T-cell (primary cell): ENCODE measurements around the gene DLG4. TPM values are rescaled to one million over a fixed set of nuclear protein-coding genes. Genes with fewer than 3 reads are reported as not detected.
A peak's percentile ranks its signal among the peaks of the same experiment; 100 is the strongest.
"Not testable (repeated sequence)": the region's sequence is repeated elsewhere in the genome, so short reads cannot be mapped to it uniquely, and the experiment has no call there.

Experiments
- ATAC-seq, 4 experiments: fragments of 200-7000 bp in 3 of 4; fragments of 150-1000 bp in 1 of 4; cut with Tn5 transposase; replicated peaks in 1 of 4; 1 replicate in 3 of 4; 2 replicates in 1 of 4; pipeline ENCODE4 v1.10.0; 2021; ENCODE audit warnings: moderate library complexity in 3 of 4, mild to moderate bottlenecking in 2 of 4, moderate number of reproducible peaks in 1 of 4
- CTCF ChIA-PET, 2 donors: fragments of 300-600 bp; sonication (Branson Sonifier 250); formaldehyde crosslinking; loops; one replicate each; lab custom pipeline; 2022; ENCODE audit warnings: antibody characterized with exemption in 2 of 2; lab: Charles Lee
- POLR2A ChIA-PET, 2 donors: fragments of 300-600 bp; sonication (Branson Sonifier 250); formaldehyde crosslinking; loops; one replicate each; lab custom pipeline; 2022; ENCODE audit warnings: antibody characterized with exemption in 2 of 2; lab: Charles Lee
- DNase-seq, 35 experiments: peaks; one replicate each; pipeline versions ENCODE4 v3.0.0 to v3.0.0-alpha.2; 2013 to 2023
- H3K27ac ChIP-seq: one replicate; pipeline ENCODE4 v1.5.1; 2013; ENCODE audit warnings: low read length
- H3K27me3 ChIP-seq, 2 experiments: replicated peaks in 1 of 2; 1 replicate in 1 of 2; 2 replicates in 1 of 2; pipeline versions ENCODE4 v1.6.1 to v1.7.0; 2013; ENCODE audit warnings: low read length in 1 of 2, mixed read lengths in 1 of 2; ENCODE audit not compliant: control insufficient read depth in 2 of 2, insufficient read depth in 2 of 2; ENCODE audit errors: extremely low read depth in 1 of 2
- H3K36me3 ChIP-seq, 2 donors: 1 replicate in 1 of 2; 2 replicates in 1 of 2; pipeline versions ENCODE4 v1.6.1 to v1.7.0; 2013; ENCODE audit warnings: low read length in 1 of 2; ENCODE audit not compliant: control insufficient read depth in 2 of 2, insufficient read depth in 1 of 2; ENCODE audit errors: extremely low read depth in 1 of 2
- H3K4me1 ChIP-seq, 2 experiments: 1 replicate in 1 of 2; 2 replicates in 1 of 2; pipeline versions ENCODE4 v1.6.1 to v1.7.0; 2013; ENCODE audit warnings: low read length in 2 of 2, mixed read lengths in 1 of 2; ENCODE audit not compliant: insufficient read depth in 2 of 2, control insufficient read depth in 1 of 2; ENCODE audit errors: extremely low read depth in 1 of 2
- H3K4me3 ChIP-seq, 2 donors: 1 replicate in 1 of 2; 2 replicates in 1 of 2; pipeline versions ENCODE4 v1.5.1 to v1.7.0; 2013; ENCODE audit warnings: mild to moderate bottlenecking in 2 of 2, low read length in 1 of 2, moderate library complexity in 1 of 2; ENCODE audit not compliant: control insufficient read depth in 1 of 2; ENCODE audit errors: extremely low read depth in 1 of 2
- H3K9me3 ChIP-seq: 2 replicates; pipeline ENCODE4 v1.7.0; 2013
- H3K27ac Mint-ChIP-seq, 2 donors: one replicate each; pipeline ENCODE4 v1.8.0; 2020 to 2021; ENCODE audit warnings: mild to moderate bottlenecking in 2 of 2, mixed read lengths in 2 of 2
- H3K27me3 Mint-ChIP-seq, 2 donors: one replicate each; pipeline ENCODE4 v1.8.0; 2021 to 2022; ENCODE audit warnings: mixed read lengths in 2 of 2
- H3K36me3 Mint-ChIP-seq: one replicate; pipeline ENCODE4 v1.8.0; 2021; ENCODE audit warnings: mixed read lengths
- H3K4me1 Mint-ChIP-seq, 3 donors: one replicate each; pipeline ENCODE4 v1.8.0; 2020 to 2022; ENCODE audit warnings: mixed read lengths in 3 of 3, mild to moderate bottlenecking in 1 of 3
- H3K4me3 Mint-ChIP-seq, 3 donors: one replicate each; pipeline ENCODE4 v1.8.0; 2020 to 2022; ENCODE audit warnings: mild to moderate bottlenecking in 3 of 3, mixed read lengths in 3 of 3, moderate library complexity in 3 of 3
- H3K9me3 Mint-ChIP-seq, 3 donors: one replicate each; pipeline ENCODE4 v1.8.0; 2020 to 2022; ENCODE audit warnings: mixed read lengths in 3 of 3
- WGBS: methylation state at CpG from one replicate; pipeline ENCODE4 v1.1.5; 2013; ENCODE audit warnings: missing lambda C conversion rate; ENCODE audit not compliant: insufficient coverage; 5-methylcytosine and 5-hydroxymethylcytosine counted together
- total RNA-seq, 35 experiments: library from RNA in 6 of 35; stranded (reverse) in 6 of 35; fragments of 120-200 nt in 1 of 35; gene quantifications; one replicate each; pipeline versions ENCODE4 v1.2.1 to v1.2.4 and lab custom pipeline; 2013 to 2026

The DLG4 gene
- total RNA-seq, 5 donors from 2014 or later (not counting 1 experiment from before 2014, with no cell fraction given): 8.1 to 13.6 (median 9.3) TPM

GRCh38 chr17:7250695-7251627 is 31.3 kb upstream of the DLG4 start:
- H3K36me3 Mint-ChIP-seq: peaks cover 21% of the 10 kb centered on the region
- peak overlapping the region; percentile 91 to 94 (median 91) for H3K4me3 Mint-ChIP-seq
- DNase-seq: peak in 7 of 35 experiments; percentile 14 to 66 (median 31)
- H3K9me3 Mint-ChIP-seq: no peaks in the 10 kb centered on the region
- peak overlapping the region; percentile 89 to 90 for H3K27ac Mint-ChIP-seq
- Histone ChIP-seq H3K4me3 (peak overlapping the region; percentile 81 to 82), H3K9me3 (no peaks in the 10 kb centered on the region), H3K27ac (peak overlapping the region; percentile 99), H3K4me1 (peaks cover 23 to 48% of the 10 kb centered on the region in 2 experiments), H3K27me3 (no peaks in the 10 kb centered on the region), H3K36me3 (peaks cover 0 to 24% of the 10 kb centered on the region in 2 donors)
- whole genome bisulfite sequencing: under 1% methylated on average over 45 of the region's 55 CpGs
- CTCF ChIA-PET: interaction anchor here (0.6 to 1.7 kb wide), 2 partner anchors 9 to 70 kb away, joined by 5 to 9 read pairs; partner anchors contain the start of gene GABARAP (in 1 of the 2)
- peaks cover 45 to 56% (median 52%) of the 10 kb centered on the region in 3 donors for H3K4me1 Mint-ChIP-seq
- H3K27me3 Mint-ChIP-seq: no peaks in the 10 kb centered on the region
- POLR2A ChIA-PET: interaction anchor here in 1 of 2 donors (1.0 kb wide), 1 partner anchor 8 kb away, joined by 4 read pairs; the partner anchor contains the start of gene GABARAP
- ATAC-seq: peak; percentile 2 to 9 (median 4)

- H3K27me3 Mint-ChIP-seq: no peaks in the 10 kb centered on the region
- Histone ChIP-seq H3K36me3 (peaks cover 0 to 25% of the 10 kb centered on the region in 2 donors), H3K4me3 (peak overlapping the region in 1 of 2 donors; percentile 82), H3K4me1 (peaks cover 23 to 48% of the 10 kb centered on the region in 2 experiments), H3K9me3 (no peaks in the 10 kb centered on the region), H3K27ac (peak overlapping the region; percentile 57), H3K27me3 (no peaks in the 10 kb centered on the region)
- no peaks in the 10 kb centered on the region for H3K9me3 Mint-ChIP-seq
- no peak for DNase-seq
- peaks cover 21% of the 10 kb centered on the region for H3K36me3 Mint-ChIP-seq
- no peak for ATAC-seq
- peak overlapping the region; percentile 90 to 94 (median 91) for H3K4me3 Mint-ChIP-seq
- H3K4me1 Mint-ChIP-seq: peaks cover 45 to 56% (median 51%) of the 10 kb centered on the region in 3 donors
- peak overlapping the region; percentile 89 to 90 for H3K27ac Mint-ChIP-seq
- CTCF ChIA-PET: interaction anchor here in 1 of 2 donors (0.6 kb wide), 1 partner anchor 12 kb away, joined by 6 read pairs; no protein-coding TSS in a partner anchor
- POLR2A ChIA-PET: no interaction called here
- 96% methylated on average over 3 of the region's 7 CpGs for WGBS
Observed at GRCh38 chr17:7249830-7250229, 30.2 kb upstream of the DLG4 start.

GRCh38 chr17:7249214-7249613 is 29.6 kb upstream of the DLG4 start:
- Mint-ChIP-seq H3K27me3 (no peaks in the 10 kb centered on the region), H3K27ac (peak overlapping the region; percentile 51 to 58), H3K36me3 (peaks cover 22% of the 10 kb centered on the region), H3K9me3 (no peaks in the 10 kb centered on the region), H3K4me1 (peaks cover 45 to 52% (median 47%) of the 10 kb centered on the region in 3 donors), H3K4me3 (peak overlapping the region; percentile 59 to 94 (median 91))
- DNase-seq: no peak
- ChIA-PET CTCF (no interaction called here), POLR2A (no interaction called here)
- 94% methylated on average over 5 of the region's 6 CpGs for WGBS
- Histone ChIP-seq H3K36me3 (peaks cover 0 to 25% of the 10 kb centered on the region in 2 donors), H3K4me3 (no peak overlapping the region), H3K27ac (no peak overlapping the region), H3K9me3 (no peaks in the 10 kb centered on the region), H3K27me3 (no peaks in the 10 kb centered on the region), H3K4me1 (peaks cover 23 to 46% of the 10 kb centered on the region in 2 experiments)
- ATAC-seq: no peak

GRCh38 chr17:7248796-7249195 is 29.2 kb upstream of the DLG4 start:
- H3K9me3 Mint-ChIP-seq: no peaks in the 10 kb centered on the region
- ChIA-PET CTCF (no interaction called here), POLR2A (interaction anchor here in 1 of 2 donors (0.6 kb wide), 1 partner anchor 244 kb away, joined by 5 read pairs; no protein-coding TSS in a partner anchor)
- WGBS: 100% methylated on average over 2 of the region's 4 CpGs
- H3K4me3 Mint-ChIP-seq: peak overlapping the region; percentile 59 to 94 (median 91)
- peaks cover 43 to 49% (median 47%) of the 10 kb centered on the region in 3 donors for H3K4me1 Mint-ChIP-seq
- ATAC-seq: no peak
- peaks cover 0 to 27% of the 10 kb centered on the region in 2 donors for H3K36me3 ChIP-seq
- H3K27me3 ChIP-seq: no peaks in the 10 kb centered on the region
- no peak overlapping the region for H3K27ac ChIP-seq
- no peaks in the 10 kb centered on the region for H3K9me3 ChIP-seq
- H3K4me1 ChIP-seq: peaks cover 23 to 46% of the 10 kb centered on the region in 2 experiments
- H3K4me3 ChIP-seq: no peak overlapping the region
- H3K27me3 Mint-ChIP-seq: no peaks in the 10 kb centered on the region
- H3K36me3 Mint-ChIP-seq: peaks cover 23% of the 10 kb centered on the region
- DNase-seq: no peak
- H3K27ac Mint-ChIP-seq: peak overlapping the region in 1 of 2 donors; percentile 51

- Histone ChIP-seq H3K4me1 (peaks cover 14 to 44% of the 10 kb centered on the region in 2 experiments), H3K27ac (no peak overlapping the region), H3K27me3 (no peaks in the 10 kb centered on the region), H3K36me3 (peaks cover 0 to 27% of the 10 kb centered on the region in 2 donors), H3K9me3 (no peaks in the 10 kb centered on the region), H3K4me3 (no peak overlapping the region)
- no peak for ATAC-seq
- Mint-ChIP-seq H3K27ac (no peak overlapping the region), H3K4me3 (no peak overlapping the region), H3K27me3 (peaks cover 0 to 2% of the 10 kb centered on the region in 2 donors), H3K36me3 (peaks cover 17% of the 10 kb centered on the region), H3K9me3 (no peaks in the 10 kb centered on the region), H3K4me1 (peaks cover 45 to 51% (median 46%) of the 10 kb centered on the region in 3 donors)
- POLR2A ChIA-PET: no interaction called here
- CTCF ChIA-PET: no interaction called here
- WGBS: no CpG with 5 or more reads among the region's 5 CpGs
- DNase-seq: no peak
Observed at GRCh38 chr17:7246779-7247178, 27.1 kb upstream of the DLG4 start.

GRCh38 chr17:7243838-7244237 is 24.2 kb upstream of the DLG4 start:
- Histone ChIP-seq H3K4me1 (peaks cover 16 to 43% of the 10 kb centered on the region in 2 experiments), H3K36me3 (peaks cover 0 to 39% of the 10 kb centered on the region in 2 donors)
- POLR2A ChIA-PET, H3K27me3 Mint-ChIP-seq, H3K27me3 ChIP-seq, H3K27ac Mint-ChIP-seq, ATAC-seq, H3K9me3 ChIP-seq, DNase-seq, H3K27ac ChIP-seq, H3K4me3 ChIP-seq, H3K9me3 Mint-ChIP-seq: not testable (repeated sequence)
- CTCF ChIA-PET: interaction anchor here in 1 of 2 donors (0.6 to 0.9 kb wide), 3 partner anchors 10 to 670 kb away, joined by 3 to 4 read pairs (median 3); no protein-coding TSS in a partner anchor
- WGBS: 100% methylated on average over 3 of the region's 10 CpGs
- Mint-ChIP-seq H3K4me1 (peaks cover 46 to 51% (median 46%) of the 10 kb centered on the region in 3 donors), H3K36me3 (peaks cover 29% of the 10 kb centered on the region), H3K4me3 (peak overlapping the region in 2 of 3 donors; percentile 47 to 99)
